Muscle of back (tissue), 11 donors: ENCODE data around the gene STRA8. TPM values are rescaled to one million over a fixed set of nuclear protein-coding genes. Genes with fewer than 3 reads are reported as not detected.
"Not testable (repeated sequence)": the region's sequence is repeated elsewhere in the genome, so short reads cannot be mapped to it uniquely, and the experiment has no call there.

Experiments
- DNase-seq, 3 donors: peaks; one replicate each; pipeline versions ENCODE4 v3.0.0 to v3.0.0-alpha.2; 2013
- polyA plus RNA-seq, 10 donors: library from polyadenylated mRNA; unstranded; fragments of 120-200 nt; gene quantifications; one replicate each; pipeline ENCODE4 v1.2.1, GENCODE V29; 2013; ENCODE audit not compliant: insufficient read length in 10 of 10

The STRA8 gene
- polyA plus RNA-seq, 10 donors: 0.22 to 0.30 TPM; not detected in 8

GRCh38 chr7:135204341-135204749 lies 29.3 kb upstream of the STRA8 start:
- DNase-seq: no peak

GRCh38 chr7:135204876-135205275 lies 28.8 kb upstream of the STRA8 start:
- DNase-seq: no peak

GRCh38 chr7:135205850-135206249 lies 27.8 kb upstream of the STRA8 start:
- no peak for DNase-seq

GRCh38 chr7:135206941-135207391 lies 26.7 kb upstream of the STRA8 start:
- no peak for DNase-seq

GRCh38 chr7:135207406-135208101 lies 26.1 kb upstream of the STRA8 start:
- no peak for DNase-seq

- no peak for DNase-seq
These were observed 25.4 kb upstream of the STRA8 start for GRCh38 chr7:135208102-135208793.

- peak in 1 of 3 donors; percentile 13 for DNase-seq
These were observed 24.3 kb upstream of the STRA8 start for GRCh38 chr7:135209225-135209834.

GRCh38 chr7:135210888-135211178 lies 22.8 kb upstream of the STRA8 start:
- DNase-seq: peak in 2 of 3 donors; percentile 17 to 51

GRCh38 chr7:135211179-135211945 lies 22.3 kb upstream of the STRA8 start, which contains the start of gene WDR91:
Gene WDR91 (minus strand): TSS chr7:135211526. CDS start chr7:135211502, 24 bp downstream.
- peak; percentile 93 to 97 (median 95) for DNase-seq

GRCh38 chr7:135211946-135212685 lies 21.5 kb upstream of the STRA8 start:
- peak; percentile 54 to 85 (median 81) for DNase-seq

- no peak for DNase-seq
These were observed 19.8 kb upstream of the STRA8 start for GRCh38 chr7:135213831-135214230.

GRCh38 chr7:135215180-135215579 lies 18.5 kb upstream of the STRA8 start:
- DNase-seq: no peak

GRCh38 chr7:135215698-135216097 lies 17.9 kb upstream of the STRA8 start:
- no peak for DNase-seq

GRCh38 chr7:135217645-135218509 lies 15.8 kb upstream of the STRA8 start:
- DNase-seq: no peak

- no peak for DNase-seq
These were observed 9.6 kb upstream of the STRA8 start for GRCh38 chr7:135224027-135224426.

GRCh38 chr7:135231686-135232085 lies 2.0 kb upstream of the STRA8 start:
- DNase-seq: no peak

- DNase-seq: no peak
These were observed 1.6 kb upstream of the STRA8 start for GRCh38 chr7:135232087-135232486.

GRCh38 chr7:135232720-135233119 lies 918 bp upstream of the STRA8 start:
- DNase-seq: no peak

GRCh38 chr7:135234095-135234494 lies 457 bp downstream of the STRA8 start:
- not testable (repeated sequence) for DNase-seq

- DNase-seq: no peak
These were observed 1.1 kb downstream of the STRA8 start for GRCh38 chr7:135234727-135235126.
